Smooth muscle cell (in vitro differentiated cells): Measurements from ENCODE around the gene MMP24OS. TPM values are rescaled to one million over a fixed set of nuclear protein-coding genes. Genes with fewer than 3 reads are reported as not detected.

Experiments used
- DNase-seq: peaks from one replicate; lab custom pipeline; 2025; ENCODE audit not compliant: unreplicated experiment; lab: John Stamatoyannopoulos, UW
- H2AFZ ChIP-seq: fragments of 200-600 bp; sonication (generic); 2 replicates; pipeline ENCODE4 v1.6.0; 2016; ENCODE audit warnings: antibody characterized with exemption, low read depth, mild to moderate bottlenecking
- H3F3A ChIP-seq: fragments of 200-600 bp; sonication (generic); 2 replicates; pipeline ENCODE4 v1.6.0; 2017; ENCODE audit warnings: antibody characterized with exemption, low read depth
- H3K27ac ChIP-seq: fragments of 200-600 bp; sonication (generic); 2 replicates; pipeline ENCODE4 v1.5.1; 2016; ENCODE audit warnings: low read depth, mild to moderate bottlenecking
- H3K27me3 ChIP-seq: fragments of 200-600 bp; sonication (generic); 2 replicates; pipeline ENCODE4 v1.6.1; 2016; ENCODE audit warnings: low read depth, mild to moderate bottlenecking
- H3K36me3 ChIP-seq: fragments of 200-600 bp; sonication (generic); 2 replicates; pipeline ENCODE4 v1.5.1; 2016; ENCODE audit warnings: low read depth
- H3K4me1 ChIP-seq: fragments of 200-600 bp; sonication (generic); 2 replicates; pipeline ENCODE4 v1.5.1; 2016; ENCODE audit warnings: low read depth
- H3K4me2 ChIP-seq: fragments of 200-600 bp; sonication (generic); 2 replicates; pipeline ENCODE4 v1.6.0; 2016; ENCODE audit warnings: mild to moderate bottlenecking
- H3K4me3 ChIP-seq: fragments of 200-600 bp; sonication (generic); 2 replicates; pipeline ENCODE4 v1.5.1; 2016; ENCODE audit warnings: mild to moderate bottlenecking
- H3K79me2 ChIP-seq: fragments of 200-600 bp; sonication (generic); 2 replicates; pipeline ENCODE4 v1.6.0; 2016; ENCODE audit warnings: low read depth, mild to moderate bottlenecking
- H3K9ac ChIP-seq: fragments of 200-600 bp; sonication (generic); 2 replicates; pipeline ENCODE4 v1.6.0; 2016; ENCODE audit warnings: low read depth
- H3K9me3 ChIP-seq: fragments of 200-600 bp; sonication (generic); replicated peaks from 2 replicates; pipeline ENCODE4 v1.5.1; 2016; ENCODE audit warnings: low read depth
- H4K20me1 ChIP-seq: fragments of 200-600 bp; sonication (generic); 2 replicates; pipeline ENCODE4 v1.6.0; 2016; ENCODE audit warnings: low read depth
- WGBS: methylation state at CpG from one replicate; pipeline ENCODE4 v1.1.7; 2016; ENCODE audit warnings: low lambda C conversion rate; 5-methylcytosine and 5-hydroxymethylcytosine counted together
- polyA plus RNA-seq: library from polyadenylated mRNA; unstranded; fragments of >200 nt; fragmentation: Nextera tagmentation; extraction: Ambion mirVana; gene quantifications from 2 replicates; pipeline ENCODE4 v1.2.1, GENCODE V29; 2016
- total RNA-seq: library from RNA; depleted of rRNA; stranded (reverse); fragments of >200 nt; gene quantifications from 2 replicates; pipeline ENCODE4 v1.2.3, GENCODE V29; 2014
- TF ChIP-seq, protein P1 (sequence below): fragments of 200-600 bp; sonication (generic); IDR thresholded peaks from 2 replicates; pipeline ENCODE4 v1.5.1; 2017; ENCODE audit warnings: borderline replicate concordance, mild to moderate bottlenecking, antibody characterized with exemption; ENCODE audit not compliant: insufficient read depth, poor library complexity, severe bottlenecking

Gene MMP24OS
- total and polyA plus RNA-seq, 2 experiments from 2014 or later: 14.3 to 44.7 TPM

DNA sequence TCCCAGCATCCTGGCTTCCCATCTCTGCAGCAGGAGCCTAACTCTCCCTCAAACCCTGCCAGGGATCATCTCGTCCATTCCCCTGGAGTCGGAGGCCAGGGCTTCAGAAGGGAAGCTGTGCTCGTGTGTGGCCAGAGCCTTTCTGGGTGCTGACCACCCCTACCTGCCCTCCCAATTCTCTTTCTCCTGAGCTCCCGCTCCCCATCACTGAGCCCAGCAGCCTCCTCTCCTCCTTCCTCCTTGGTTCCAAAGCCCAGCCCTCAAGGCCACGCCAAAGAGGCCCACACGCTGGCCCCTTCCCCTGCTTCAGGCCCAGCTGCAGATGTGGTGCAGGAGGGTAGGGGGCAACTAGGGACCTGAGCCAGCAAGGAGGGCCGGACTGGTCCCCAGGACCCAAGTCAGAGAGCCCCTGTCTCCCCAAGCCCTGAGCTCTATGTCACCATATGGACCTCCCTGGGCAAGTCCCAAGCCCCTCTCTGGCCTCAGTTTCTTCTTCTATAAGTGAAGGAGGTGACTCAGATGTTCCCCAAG, 13.0 kb upstream of the MMP24OS start:
- no peak for DNase-seq
- H3K4me2 ChIP-seq: no peak overlapping the region
- H3K4me1 ChIP-seq: no peaks in the 10 kb centered on the region
- H3F3A ChIP-seq: no peaks in the 10 kb centered on the region
- no peak overlapping the region for H3K9ac ChIP-seq
- no peaks in the 10 kb centered on the region for H3K79me2 ChIP-seq
- H3K36me3 ChIP-seq: no peaks in the 10 kb centered on the region
- TF ChIP-seq, protein P1, sequence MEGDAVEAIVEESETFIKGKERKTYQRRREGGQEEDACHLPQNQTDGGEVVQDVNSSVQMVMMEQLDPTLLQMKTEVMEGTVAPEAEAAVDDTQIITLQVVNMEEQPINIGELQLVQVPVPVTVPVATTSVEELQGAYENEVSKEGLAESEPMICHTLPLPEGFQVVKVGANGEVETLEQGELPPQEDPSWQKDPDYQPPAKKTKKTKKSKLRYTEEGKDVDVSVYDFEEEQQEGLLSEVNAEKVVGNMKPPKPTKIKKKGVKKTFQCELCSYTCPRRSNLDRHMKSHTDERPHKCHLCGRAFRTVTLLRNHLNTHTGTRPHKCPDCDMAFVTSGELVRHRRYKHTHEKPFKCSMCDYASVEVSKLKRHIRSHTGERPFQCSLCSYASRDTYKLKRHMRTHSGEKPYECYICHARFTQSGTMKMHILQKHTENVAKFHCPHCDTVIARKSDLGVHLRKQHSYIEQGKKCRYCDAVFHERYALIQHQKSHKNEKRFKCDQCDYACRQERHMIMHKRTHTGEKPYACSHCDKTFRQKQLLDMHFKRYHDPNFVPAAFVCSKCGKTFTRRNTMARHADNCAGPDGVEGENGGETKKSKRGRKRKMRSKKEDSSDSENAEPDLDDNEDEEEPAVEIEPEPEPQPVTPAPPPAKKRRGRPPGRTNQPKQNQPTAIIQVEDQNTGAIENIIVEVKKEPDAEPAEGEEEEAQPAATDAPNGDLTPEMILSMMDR: no peak
- no peaks in the 10 kb centered on the region for H3K27me3 ChIP-seq
- H3K27ac ChIP-seq: no peak overlapping the region
- no peaks in the 10 kb centered on the region for H4K20me1 ChIP-seq
- WGBS: 85% methylated on average over 7 of the region's 7 CpGs
- no peak overlapping the region for H2AFZ ChIP-seq
- no peak overlapping the region for H3K4me3 ChIP-seq
- H3K9me3 ChIP-seq: no peaks in the 10 kb centered on the region

DNA sequence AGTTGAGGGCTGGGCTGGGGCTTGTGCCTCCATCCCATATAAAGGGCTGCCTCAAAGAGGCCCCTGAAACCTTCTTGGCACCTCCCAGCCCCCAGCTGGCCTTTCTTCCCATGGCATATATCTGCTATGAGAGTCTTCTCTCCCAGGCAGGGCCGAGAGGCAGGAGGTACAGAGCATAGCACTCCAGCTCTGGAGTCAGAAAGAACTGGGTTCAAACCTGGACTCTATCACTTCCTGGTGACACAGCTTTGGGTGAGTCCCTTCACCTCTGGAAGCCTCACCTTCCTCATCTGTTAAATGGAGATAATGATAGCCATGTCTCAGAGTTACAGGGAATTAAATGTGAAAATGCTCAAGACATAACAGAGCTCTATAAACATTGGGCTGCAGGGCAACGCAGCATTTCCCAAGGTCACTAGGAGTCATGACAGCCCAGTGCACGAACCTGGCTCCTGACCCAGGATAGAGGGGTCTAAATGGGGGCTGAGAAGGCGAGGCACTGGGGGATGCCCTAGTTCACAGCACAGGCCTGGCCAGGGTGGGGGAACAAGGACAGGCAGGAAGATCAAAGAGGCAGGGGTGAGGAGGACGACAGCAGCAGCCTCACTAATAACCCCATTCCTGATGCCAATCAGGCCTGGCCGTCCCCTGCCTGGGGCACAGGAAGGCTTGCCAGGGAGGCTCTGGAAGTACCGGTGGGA, 12.4 kb upstream of the MMP24OS start:
- H3K36me3 ChIP-seq: no peaks in the 10 kb centered on the region
- H3K4me3 ChIP-seq: no peak overlapping the region
- H3K79me2 ChIP-seq: no peaks in the 10 kb centered on the region
- H3K4me1 ChIP-seq: no peaks in the 10 kb centered on the region
- no peak overlapping the region for H3K4me2 ChIP-seq
- H4K20me1 ChIP-seq: no peaks in the 10 kb centered on the region
- H3K9ac ChIP-seq: no peak overlapping the region
- DNase-seq: no peak
- no peaks in the 10 kb centered on the region for H3K9me3 ChIP-seq
- no peak overlapping the region for H3K27ac ChIP-seq
- WGBS: 81% methylated on average over 7 of the region's 7 CpGs
- no peak overlapping the region for H2AFZ ChIP-seq
- H3F3A ChIP-seq: no peaks in the 10 kb centered on the region
- TF ChIP-seq, protein P1: no peak
- no peaks in the 10 kb centered on the region for H3K27me3 ChIP-seq

DNA sequence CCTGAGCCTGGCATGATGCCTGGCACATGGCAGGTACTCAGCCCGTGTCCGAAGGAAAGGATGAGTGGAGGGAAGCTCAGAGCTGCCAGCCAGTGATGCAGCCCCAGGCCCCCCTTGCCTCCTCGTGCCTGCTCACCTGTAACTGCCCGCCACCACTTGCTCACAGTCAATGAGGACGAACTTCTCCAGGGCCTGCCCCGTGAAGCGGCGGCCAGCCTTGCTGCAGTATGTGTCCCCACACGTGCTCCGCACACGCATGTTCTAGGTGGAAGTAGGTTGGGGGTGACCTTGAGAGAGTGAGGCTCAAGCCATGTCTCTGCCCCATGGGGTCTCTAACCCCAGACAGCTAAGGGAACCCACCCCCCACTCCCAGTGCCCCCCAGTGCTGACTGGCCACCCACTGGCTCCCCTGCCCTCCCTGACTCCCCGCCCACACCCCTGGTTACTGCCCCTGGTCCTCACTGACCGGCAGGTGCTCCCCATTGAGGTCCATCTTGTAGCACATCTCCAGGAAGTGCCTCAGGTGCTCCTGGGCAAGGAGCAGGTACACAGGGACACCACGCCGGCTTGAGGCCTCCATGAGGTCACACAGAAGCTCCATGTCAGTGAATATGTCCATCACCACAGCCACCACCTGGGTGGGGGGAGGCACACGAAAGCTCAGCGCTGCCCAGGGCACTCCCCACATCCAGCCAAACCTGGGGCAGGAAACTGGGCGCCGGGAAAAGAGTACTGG, 10.6 kb upstream of the MMP24OS start:
- Histone ChIP-seq H3K9ac (no peak overlapping the region), H3K27ac (no peak overlapping the region), H3K36me3 (no peaks in the 10 kb centered on the region), H3K4me3 (no peak overlapping the region), H3F3A (no peaks in the 10 kb centered on the region), H2AFZ (no peak overlapping the region), H3K4me1 (peaks cover 4% of the 10 kb centered on the region), H3K4me2 (no peak overlapping the region), H3K27me3 (no peaks in the 10 kb centered on the region), H3K9me3 (no peaks in the 10 kb centered on the region), H3K79me2 (peaks cover 8% of the 10 kb centered on the region), H4K20me1 (peaks cover 5% of the 10 kb centered on the region)
- WGBS: 92% methylated on average over 19 of the region's 19 CpGs
- no peak for DNase-seq
- TF ChIP-seq, protein P1: no peak
